Measurements from ENCODE around the gene SLC35B1. TPM values are rescaled to one million over a fixed set of nuclear protein-coding genes. Genes with fewer than 3 reads are reported as not detected.
"Not testable (repeated sequence)": the region's sequence is repeated elsewhere in the genome, so short reads cannot be mapped to it uniquely, and the experiment has no call there.

Gene SLC35B1
- polyA plus RNA-seq, 2 donors, result 25.0 to 42.2 TPM

- Histone ChIP-seq H3K4me3 (ENCODE audit: low read depth in 1 of 2, low read length in 2 of 2) (no peak overlapping the region), H3K36me3 (ENCODE audit: control insufficient read depth in 2 of 2, insufficient read depth in 2 of 2, low read length in 1 of 2) (no peaks in the 10 kb centered on the region), H3K9me3 (ENCODE audit: control insufficient read depth in 2 of 2, insufficient read depth in 1 of 2, low read depth in 1 of 2, low read length in 1 of 2) (no peaks in the 10 kb centered on the region), H3K27me3 (ENCODE audit: control insufficient read depth in 1 of 2, insufficient read depth in 2 of 2, low read length in 2 of 2) (no peaks in the 10 kb centered on the region), H3K27ac (ENCODE audit: low read depth in 2 of 2, low read length in 1 of 2) (no peak overlapping the region), H3K4me1 (ENCODE audit: control insufficient read depth in 2 of 2, insufficient read depth in 2 of 2, low read length in 1 of 2) (peaks cover 4 to 12% of the 10 kb centered on the region in 2 donors)
- WGBS, 2 donors, result 94 to 95% methylated on average over 13 of the region's 13 CpGs
Observed at GRCh38 chr17:49734515-49735490, 27.0 kb upstream of the SLC35B1 start.

GRCh38 chr17:49731435-49731831 is 23.7 kb upstream of the SLC35B1 start:
- Histone ChIP-seq H3K4me1 (ENCODE audit: control insufficient read depth in 2 of 2, insufficient read depth in 2 of 2, low read length in 1 of 2) (peaks cover 4 to 11% of the 10 kb centered on the region in 2 donors), H3K27ac (ENCODE audit: low read depth in 2 of 2, low read length in 1 of 2) (no peak overlapping the region), H3K4me3 (ENCODE audit: low read depth in 1 of 2, low read length in 2 of 2) (no peak overlapping the region), H3K9me3 (ENCODE audit: control insufficient read depth in 2 of 2, insufficient read depth in 1 of 2, low read depth in 1 of 2, low read length in 1 of 2) (no peaks in the 10 kb centered on the region), H3K36me3 (ENCODE audit: control insufficient read depth in 2 of 2, insufficient read depth in 2 of 2, low read length in 1 of 2) (no peaks in the 10 kb centered on the region), H3K27me3 (ENCODE audit: control insufficient read depth in 1 of 2, insufficient read depth in 2 of 2, low read length in 2 of 2) (no peaks in the 10 kb centered on the region)
- WGBS, 2 donors, result 63 to 70% methylated on average over 4 of the region's 4 CpGs

- WGBS, 2 donors, result 62 to 68% methylated on average over 5 of the region's 5 CpGs
- peak overlapping the region; percentile 46 to 51 for H3K27ac ChIP-seq (ENCODE audit: low read depth in 2 of 2, low read length in 1 of 2)
- H3K4me1 ChIP-seq (ENCODE audit: control insufficient read depth in 2 of 2, insufficient read depth in 2 of 2, low read length in 1 of 2), result peaks cover 4 to 11% of the 10 kb centered on the region in 2 donors
Observed at GRCh38 chr17:49730785-49731434, 23.1 kb upstream of the SLC35B1 start.

GRCh38 chr17:49730078-49730784 is 22.5 kb upstream of the SLC35B1 start:
- Histone ChIP-seq H3K4me3 (ENCODE audit: low read depth in 1 of 2, low read length in 2 of 2) (no peak overlapping the region), H3K27me3 (ENCODE audit: control insufficient read depth in 1 of 2, insufficient read depth in 2 of 2, low read length in 2 of 2) (no peaks in the 10 kb centered on the region), H3K27ac (ENCODE audit: low read depth in 2 of 2, low read length in 1 of 2) (peak overlapping the region; percentile 46 to 47), H3K36me3 (ENCODE audit: control insufficient read depth in 2 of 2, insufficient read depth in 2 of 2, low read length in 1 of 2) (no peaks in the 10 kb centered on the region), H3K4me1 (ENCODE audit: control insufficient read depth in 2 of 2, insufficient read depth in 2 of 2, low read length in 1 of 2) (peaks cover 4 to 11% of the 10 kb centered on the region in 2 donors), H3K9me3 (ENCODE audit: control insufficient read depth in 2 of 2, insufficient read depth in 1 of 2, low read depth in 1 of 2, low read length in 1 of 2) (no peaks in the 10 kb centered on the region)
- 17 to 21% methylated on average over 4 of the region's 4 CpGs for WGBS, 2 donors

More at GRCh38 chr17:49730785-49731434, 23.1 kb upstream of the SLC35B1 start:
- no peaks in the 10 kb centered on the region for H3K36me3 ChIP-seq (ENCODE audit: control insufficient read depth in 2 of 2, insufficient read depth in 2 of 2, low read length in 1 of 2)
- no peaks in the 10 kb centered on the region for H3K27me3 ChIP-seq (ENCODE audit: control insufficient read depth in 1 of 2, insufficient read depth in 2 of 2, low read length in 2 of 2)
- H3K9me3 ChIP-seq (ENCODE audit: control insufficient read depth in 2 of 2, insufficient read depth in 1 of 2, low read depth in 1 of 2, low read length in 1 of 2), result no peaks in the 10 kb centered on the region
- no peak overlapping the region for H3K4me3 ChIP-seq (ENCODE audit: low read depth in 1 of 2, low read length in 2 of 2)

- H3K4me1 ChIP-seq (ENCODE audit: control insufficient read depth in 2 of 2, insufficient read depth in 2 of 2, low read length in 1 of 2), result peaks cover 4 to 11% of the 10 kb centered on the region in 2 donors
- whole genome bisulfite sequencing, 2 donors, result 71 to 72% methylated on average over 3 of the region's 3 CpGs
- no peak overlapping the region for H3K27ac ChIP-seq (ENCODE audit: low read depth in 2 of 2, low read length in 1 of 2)
- H3K27me3 ChIP-seq (ENCODE audit: control insufficient read depth in 1 of 2, insufficient read depth in 2 of 2, low read length in 2 of 2), result no peaks in the 10 kb centered on the region
- H3K36me3 ChIP-seq (ENCODE audit: control insufficient read depth in 2 of 2, insufficient read depth in 2 of 2, low read length in 1 of 2), result peaks cover 0 to under 1% of the 10 kb centered on the region in 2 donors
- H3K4me3 ChIP-seq (ENCODE audit: low read depth in 1 of 2, low read length in 2 of 2), result no peak overlapping the region
- H3K9me3 ChIP-seq (ENCODE audit: control insufficient read depth in 2 of 2, insufficient read depth in 1 of 2, low read depth in 1 of 2, low read length in 1 of 2), result no peaks in the 10 kb centered on the region
Observed at GRCh38 chr17:49729069-49729468, 21.3 kb upstream of the SLC35B1 start.

GRCh38 chr17:49728425-49728824 is 20.7 kb upstream of the SLC35B1 start:
- H3K36me3 ChIP-seq (ENCODE audit: control insufficient read depth in 2 of 2, insufficient read depth in 2 of 2, low read length in 1 of 2), result peaks cover 0 to 2% of the 10 kb centered on the region in 2 donors
- no peaks in the 10 kb centered on the region for H3K9me3 ChIP-seq (ENCODE audit: control insufficient read depth in 2 of 2, insufficient read depth in 1 of 2, low read depth in 1 of 2, low read length in 1 of 2)
- WGBS, 2 donors, result 83 to 85% methylated on average over 5 of the region's 5 CpGs
- H3K27ac ChIP-seq (ENCODE audit: low read depth in 2 of 2, low read length in 1 of 2), result no peak overlapping the region
- H3K27me3 ChIP-seq (ENCODE audit: control insufficient read depth in 1 of 2, insufficient read depth in 2 of 2, low read length in 2 of 2), result no peaks in the 10 kb centered on the region
- no peak overlapping the region for H3K4me3 ChIP-seq (ENCODE audit: low read depth in 1 of 2, low read length in 2 of 2)
- peaks cover 4 to 11% of the 10 kb centered on the region in 2 donors for H3K4me1 ChIP-seq (ENCODE audit: control insufficient read depth in 2 of 2, insufficient read depth in 2 of 2, low read length in 1 of 2)

GRCh38 chr17:49727380-49727779 is 19.6 kb upstream of the SLC35B1 start:
- no peaks in the 10 kb centered on the region for H3K27me3 ChIP-seq (ENCODE audit: control insufficient read depth in 1 of 2, insufficient read depth in 2 of 2, low read length in 2 of 2)
- 89 to 91% methylated on average over 4 of the region's 4 CpGs for WGBS, 2 donors
- H3K4me1 ChIP-seq (ENCODE audit: control insufficient read depth in 2 of 2, insufficient read depth in 2 of 2, low read length in 1 of 2), result peaks cover 3 to 9% of the 10 kb centered on the region in 2 donors

GRCh38 chr17:49725452-49726130 is 17.8 kb upstream of the SLC35B1 start:
- Histone ChIP-seq H3K4me1 (ENCODE audit: control insufficient read depth in 2 of 2, insufficient read depth in 2 of 2, low read length in 1 of 2) (peaks cover 4% of the 10 kb centered on the region in 2 donors), H3K27ac (ENCODE audit: low read depth in 2 of 2, low read length in 1 of 2) (no peak overlapping the region), H3K4me3 (ENCODE audit: low read depth in 1 of 2, low read length in 2 of 2) (no peak overlapping the region), H3K9me3 (ENCODE audit: control insufficient read depth in 2 of 2, insufficient read depth in 1 of 2, low read depth in 1 of 2, low read length in 1 of 2) (no peaks in the 10 kb centered on the region), H3K36me3 (ENCODE audit: control insufficient read depth in 2 of 2, insufficient read depth in 2 of 2, low read length in 1 of 2) (peaks cover 0 to 10% of the 10 kb centered on the region in 2 donors), H3K27me3 (ENCODE audit: control insufficient read depth in 1 of 2, insufficient read depth in 2 of 2, low read length in 2 of 2) (no peaks in the 10 kb centered on the region)
- 81 to 88% methylated on average over 7 of the region's 7 CpGs for WGBS, 2 donors

More at GRCh38 chr17:49727380-49727779, 19.6 kb upstream of the SLC35B1 start:
- Histone ChIP-seq H3K9me3 (ENCODE audit: control insufficient read depth in 2 of 2, insufficient read depth in 1 of 2, low read depth in 1 of 2, low read length in 1 of 2) (no peaks in the 10 kb centered on the region), H3K4me3 (ENCODE audit: low read depth in 1 of 2, low read length in 2 of 2) (no peak overlapping the region), H3K36me3 (ENCODE audit: control insufficient read depth in 2 of 2, insufficient read depth in 2 of 2, low read length in 1 of 2) (peaks cover 0 to 3% of the 10 kb centered on the region in 2 donors), H3K27ac (ENCODE audit: low read depth in 2 of 2, low read length in 1 of 2) (no peak overlapping the region)

- H3K9me3 ChIP-seq (ENCODE audit: control insufficient read depth in 2 of 2, insufficient read depth in 1 of 2, low read depth in 1 of 2, low read length in 1 of 2); H3K4me3 ChIP-seq (ENCODE audit: low read depth in 1 of 2, low read length in 2 of 2); H3K27me3 ChIP-seq (ENCODE audit: control insufficient read depth in 1 of 2, insufficient read depth in 2 of 2, low read length in 2 of 2); H3K4me1 ChIP-seq (ENCODE audit: control insufficient read depth in 2 of 2, insufficient read depth in 2 of 2, low read length in 1 of 2): not testable (repeated sequence)
- Histone ChIP-seq H3K27ac (ENCODE audit: low read depth in 2 of 2, low read length in 1 of 2) (peak overlapping the region in 1 of 2 donors; percentile 29), H3K36me3 (ENCODE audit: control insufficient read depth in 2 of 2, insufficient read depth in 2 of 2, low read length in 1 of 2) (peaks cover 0 to 13% of the 10 kb centered on the region in 2 donors)
- WGBS, 2 donors, result 87 to 93% methylated on average over 6 of the region's 6 CpGs
Observed at GRCh38 chr17:49724552-49724951, 16.8 kb upstream of the SLC35B1 start.

Measured in esophagus (tissue), 2 donors.